Tibial nerve (tissue), 4 donors: ENCODE measurements around the gene NRCAM.

ENCODE experiments used
- CTCF ChIP-seq, 5 experiments: fragments of 200-600 bp in 3 of 5; fragments of 450-650 bp in 2 of 5; sonication (generic) in 3 of 5; IDR thresholded peaks; one replicate each; pipeline ENCODE4 v1.5.1; 2016 to 2019; ENCODE audit warnings: antibody characterized with exemption in 5 of 5, mild to moderate bottlenecking in 3 of 5, moderate library complexity in 2 of 5
- EP300 ChIP-seq, 2 donors: sonication (generic); formaldehyde crosslinking; IDR thresholded peaks; one replicate each; pipeline ENCODE4 v1.6.1; 2017; ENCODE audit warnings: antibody characterized with exemption in 2 of 2, mild to moderate bottlenecking in 1 of 2
- POLR2A ChIP-seq, 2 donors: fragments of 450-650 bp; IDR thresholded peaks; one replicate each; pipeline ENCODE4 v1.6.1; 2017; ENCODE audit warnings: antibody characterized with exemption in 2 of 2, mild to moderate bottlenecking in 2 of 2, moderate library complexity in 2 of 2

- TF ChIP-seq CTCF (IDR thresholded peaks at IDR 0.05), result no peak
- no peak for TF ChIP-seq POLR2A (IDR thresholded peaks at IDR 0.05)
- TF ChIP-seq EP300 (IDR thresholded peaks at IDR 0.05), result no peak
Measured at GRCh38 chr7:108142675-108143259, 313.5 kb downstream of the NRCAM start.
